HG02973 (cell line): ENCODE results near the gene CADM4.
"Not testable (repeated sequence)": the region's sequence is repeated elsewhere in the genome, so short reads cannot be mapped to it uniquely, and the experiment has no call there.

Experiments used
- ATAC-seq: cut with Tn5 transposase; IDR thresholded peaks from one replicate; pipeline ENCODE4 v1.9.1; 2021; ENCODE audit warnings: moderate library complexity; ENCODE audit not compliant: unreplicated experiment

CADM4 gene

DNA sequence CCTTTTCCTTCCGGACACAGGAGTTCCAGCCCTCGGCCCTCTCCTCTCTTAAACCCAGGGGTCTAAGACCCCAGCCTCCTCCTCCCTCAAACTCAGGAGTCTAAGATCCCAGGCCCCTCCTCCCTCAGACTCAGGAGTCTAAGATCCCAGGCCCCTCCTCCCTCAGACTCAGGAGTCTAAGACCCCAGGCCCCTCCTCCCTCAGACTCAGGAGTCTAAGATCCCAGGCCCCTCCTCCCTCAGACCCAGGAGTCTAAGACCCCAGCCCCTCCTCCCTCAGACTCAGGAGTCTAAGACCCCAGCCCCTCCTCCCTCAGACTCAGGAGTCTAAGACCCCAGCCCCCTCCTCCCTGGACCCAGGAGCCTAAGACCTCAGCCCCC, 4.1 kb downstream of the CADM4 start:
- not testable (repeated sequence) for ATAC-seq

DNA sequence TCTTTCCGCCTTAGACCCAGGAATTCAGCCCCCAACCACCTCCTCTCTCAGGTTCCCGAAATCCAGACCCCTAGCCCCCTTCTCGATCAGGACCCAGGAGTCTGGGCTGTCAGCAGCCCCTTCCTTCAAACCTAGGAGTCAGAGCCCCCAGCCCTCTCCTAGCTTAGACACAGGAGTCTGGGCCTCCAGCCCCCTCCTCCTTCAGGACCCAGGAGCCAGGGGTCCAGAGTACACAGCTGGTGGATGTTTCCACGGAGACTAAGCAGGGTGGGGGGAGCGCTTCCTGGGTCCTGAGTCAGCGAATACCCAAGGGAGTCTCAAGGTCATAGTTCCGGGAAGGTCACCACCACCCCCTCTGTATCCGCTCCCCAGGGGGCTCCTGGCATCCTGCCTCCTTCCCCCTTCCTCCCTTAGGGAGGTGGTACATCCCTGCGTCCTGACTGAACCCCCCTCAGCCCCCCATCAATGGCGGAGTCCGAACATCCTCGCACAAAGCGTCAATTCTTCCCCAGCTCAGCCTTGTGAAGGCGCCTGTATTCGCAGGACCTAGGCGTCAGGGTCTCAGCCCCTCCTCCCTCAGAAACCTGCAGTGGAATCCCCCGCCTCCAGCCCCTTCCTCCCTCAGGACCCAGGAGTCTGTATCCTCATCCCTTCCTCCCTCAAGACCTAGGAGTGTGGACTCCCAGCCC, 4.6 kb downstream of the CADM4 start:
- no peak for ATAC-seq

GRCh38 chr19:43634506-43634871, 5.2 kb downstream of the CADM4 start:
- ATAC-seq = no peak

- no peak for ATAC-seq
These were observed 5.6 kb downstream of the CADM4 start for GRCh38 chr19:43634068-43634467.

DNA sequence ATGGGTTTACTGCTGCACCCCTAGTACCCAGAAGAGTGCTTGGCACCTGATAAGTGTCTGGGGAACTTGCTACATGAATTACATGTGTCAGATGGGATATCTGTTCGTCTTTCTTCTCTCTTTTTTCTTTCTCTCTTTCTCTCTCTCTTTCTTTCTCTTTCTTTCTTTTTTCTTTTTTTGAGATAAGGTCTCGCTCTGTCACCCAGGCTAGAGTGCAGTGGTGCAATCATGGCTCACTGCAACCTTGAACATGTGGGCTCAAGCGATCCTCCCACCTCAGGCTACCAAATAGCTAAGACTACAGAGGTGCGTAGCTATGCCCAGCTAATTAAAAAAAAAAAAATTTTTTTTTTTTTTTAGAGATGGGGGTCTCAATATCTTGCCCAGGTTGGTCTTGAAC, 6.1 kb downstream of the CADM4 start:
- ATAC-seq = no peak

- ATAC-seq = no peak
These were observed 8.2 kb downstream of the CADM4 start for GRCh38 chr19:43631491-43631890.

- ATAC-seq = no peak
These were observed 10.9 kb downstream of the CADM4 start for GRCh38 chr19:43628646-43629326.

GRCh38 chr19:43626838-43627237, 12.8 kb downstream of the CADM4 start:
- no peak for ATAC-seq

DNA sequence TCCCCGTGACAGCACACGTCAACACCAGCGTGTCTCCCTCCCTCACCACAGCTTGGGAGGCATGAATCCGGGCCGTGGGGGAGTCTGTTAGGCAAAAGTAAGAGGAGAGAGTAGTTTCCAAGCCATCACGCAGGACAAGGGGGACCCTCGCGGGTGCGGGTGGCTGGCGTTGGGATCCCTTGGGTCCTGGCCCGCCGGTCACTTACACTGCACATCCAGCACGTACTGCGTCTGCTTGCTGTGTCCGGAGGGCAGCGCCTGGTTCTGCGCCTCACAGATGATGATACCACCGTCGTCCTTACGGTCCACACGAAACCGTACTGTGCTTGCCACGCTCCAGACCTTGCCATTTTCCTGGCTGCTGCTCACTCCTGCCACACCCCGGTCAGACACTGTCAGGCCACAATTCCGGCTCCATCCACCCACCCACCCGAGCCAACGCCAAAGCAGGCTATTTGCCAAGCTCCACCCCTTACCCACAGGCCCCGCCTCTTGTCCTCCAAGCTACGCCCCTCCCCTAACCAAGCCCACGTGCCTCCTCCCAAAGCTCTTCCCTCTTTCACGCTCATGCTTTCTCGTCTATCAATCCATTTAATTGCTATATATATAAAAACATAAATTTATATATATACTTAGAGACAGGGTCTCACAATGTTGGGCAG, 13.6 kb downstream of the CADM4 start:
- ATAC-seq = no peak

GRCh38 chr19:43624933-43625332, 14.7 kb downstream of the CADM4 start:
- ATAC-seq = no peak

- ATAC-seq = no peak
These were observed 15.6 kb downstream of the CADM4 start for GRCh38 chr19:43623889-43624670.

DNA sequence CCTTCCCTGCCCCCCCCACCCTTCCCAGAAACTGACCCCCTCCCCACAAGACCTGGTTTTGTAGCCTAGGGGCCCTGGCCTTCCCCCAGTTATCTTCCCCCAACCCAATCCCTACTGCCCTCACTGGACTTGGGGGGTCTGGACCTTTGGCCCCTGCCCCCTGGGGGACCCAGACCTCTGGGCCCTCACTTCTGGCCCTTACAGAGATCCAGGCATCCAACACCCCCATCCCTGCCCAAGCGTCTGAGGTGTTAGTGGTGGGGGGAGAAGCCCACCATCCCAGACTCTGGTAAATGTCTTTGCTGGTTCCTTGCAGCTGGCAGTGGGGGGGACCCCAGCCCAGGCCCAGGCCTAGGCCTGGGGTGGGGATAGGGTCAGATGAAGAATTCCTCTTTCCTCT, 16.7 kb downstream of the CADM4 start:
- ATAC-seq = no peak

- ATAC-seq = no peak
These were observed 17.6 kb downstream of the CADM4 start for GRCh38 chr19:43622070-43622469.

DNA sequence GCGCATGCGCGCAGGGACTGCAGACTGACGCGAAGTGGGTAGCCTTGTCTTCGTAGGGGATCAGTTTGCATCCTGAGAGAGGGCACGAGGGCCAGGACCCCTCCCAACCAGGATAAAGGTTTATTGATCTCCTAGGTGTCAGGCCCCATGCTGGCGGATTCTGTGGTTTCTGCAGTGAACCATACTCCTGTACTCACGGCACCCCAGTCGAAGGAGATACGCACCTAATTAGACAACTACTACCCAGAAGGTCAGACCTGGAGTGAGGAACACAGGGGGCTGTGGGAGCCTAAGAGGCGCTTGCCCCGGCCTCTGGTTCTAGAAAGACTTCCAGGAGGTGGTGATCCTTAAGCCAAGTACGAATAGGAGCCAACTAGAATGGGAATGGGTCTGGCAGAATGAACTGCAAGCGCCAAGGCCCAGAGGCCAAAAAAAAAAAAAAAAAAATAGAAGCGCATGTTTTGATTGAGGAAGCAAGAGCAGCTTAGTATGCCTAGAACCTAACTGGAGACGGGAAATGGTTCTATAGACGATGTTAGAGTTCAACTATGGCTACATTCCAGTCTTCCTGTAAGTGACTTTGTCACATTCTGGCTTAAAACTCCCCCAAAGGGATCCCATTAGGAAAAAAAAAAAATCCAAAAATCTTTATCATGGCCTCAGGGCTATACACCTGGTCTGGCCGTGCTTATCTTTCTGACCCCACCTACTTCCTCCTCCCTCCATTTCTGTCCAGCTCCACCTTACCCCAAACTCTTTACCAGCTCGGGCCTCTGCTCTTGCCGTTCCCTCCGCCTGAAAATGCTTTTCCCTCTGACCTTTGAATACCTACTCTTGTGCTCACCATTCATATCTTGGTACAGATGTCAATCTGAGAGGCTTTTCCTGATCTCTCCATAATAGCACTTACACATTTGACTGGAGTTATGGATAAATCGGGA, 19.3 kb downstream of the CADM4 start:
- ATAC-seq = no peak

- ATAC-seq = peak; percentile 74
These were observed 20.2 kb downstream of the CADM4 start, which contains the start of gene ZNF428 for GRCh38 chr19:43619262-43620060. ZNF428 (minus strand) TSS chr19:43619629; CDS start chr19:43614304, 5,325 bp downstream.

GRCh38 chr19:43618921-43619261, 20.8 kb downstream of the CADM4 start:
- peak; percentile 28 for ATAC-seq

GRCh38 chr19:43616954-43617353, 22.7 kb downstream of the CADM4 start:
- no peak for ATAC-seq

DNA sequence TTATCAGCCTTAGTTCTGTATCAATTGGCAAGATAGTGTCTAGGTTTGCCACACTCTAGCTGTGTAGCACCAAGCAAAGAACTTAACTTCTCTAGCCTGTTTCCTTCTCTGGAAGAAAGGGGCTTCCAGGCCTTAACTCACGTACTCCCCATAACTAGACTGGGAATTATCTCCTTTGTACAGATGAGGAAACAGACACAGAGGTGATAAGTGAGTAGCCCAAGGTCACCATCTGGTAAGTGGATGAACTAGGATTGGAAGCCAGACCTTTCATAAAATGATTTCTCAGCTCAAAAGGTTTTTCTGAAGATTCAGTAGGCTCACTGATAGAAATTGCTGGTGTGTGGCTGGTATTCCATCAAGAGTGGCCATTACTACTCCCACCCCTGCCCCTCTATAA, 23.3 kb downstream of the CADM4 start:
- no peak for ATAC-seq

DNA sequence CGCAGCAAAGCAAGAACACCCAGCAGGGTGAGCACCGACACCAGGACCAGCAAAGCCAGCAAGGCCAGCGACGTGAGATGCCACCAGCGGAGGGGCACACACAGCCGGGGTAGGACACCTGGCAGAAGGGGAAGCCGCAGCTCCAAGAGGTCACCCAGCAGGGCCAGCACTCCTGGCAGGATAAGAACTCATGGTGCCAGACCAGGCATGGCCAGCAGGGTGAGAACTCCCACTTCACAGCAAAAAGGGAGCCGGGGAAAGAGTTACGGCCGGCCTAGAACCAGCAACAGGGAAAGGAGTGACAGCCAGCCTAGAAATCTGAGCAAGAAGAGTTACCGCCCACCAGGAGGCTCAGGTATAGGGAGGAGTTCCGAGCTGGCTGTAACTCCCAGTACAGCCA, 27.3 kb downstream of the CADM4 start:
- no peak for ATAC-seq

- no peak for ATAC-seq
These were observed 27.9 kb downstream of the CADM4 start, which contains the start of gene SRRM5 for GRCh38 chr19:43611788-43612187. SRRM5 (plus strand) TSS chr19:43612088; CDS start chr19:43612122, 34 bp downstream.
